HepG2 (cell line): ENCODE data around the gene ANKHD1. TPM values are rescaled to one million over a fixed set of nuclear protein-coding genes. Genes with fewer than 3 reads are reported as not detected.
A peak's percentile ranks its signal among the peaks of the same experiment; 100 is the strongest.

ENCODE experiments used
- ATAC-seq: fragments of 200-7000 bp; cut with Tn5 transposase; 3 replicates; pipeline ENCODE4 v1.9.1; 2020; ENCODE audit warnings: mild to moderate bottlenecking, moderate library complexity
- BruUV-seq: library from RNA; stranded (reverse); fragments of 400-500 nt; replicated peaks from 2 replicates; lab custom pipeline; 2021; lab: Mats Ljungman, UMichigan
- CTCF ChIA-PET: fragments of 300-600 bp; formaldehyde crosslinking; extraction: SDS; loops from one replicate; lab custom pipeline; 2021; ENCODE audit warnings: low total read pairs, inconsistent platforms, low intra/inter-chr PET ratio; lab: Yijun Ruan, JAX
- POLR2A ChIA-PET: fragments of 350-600 bp; sonication (Branson Sonifier 250); formaldehyde crosslinking; loops from one replicate; lab custom pipeline; 2020; ENCODE audit warnings: antibody characterized with exemption, inconsistent platforms; lab: Yijun Ruan, JAX
- DNase-seq: peaks from one replicate; pipeline ENCODE4 v3.0.0-alpha.2; 2015; ENCODE audit warnings: low spot score
- FAIRE-seq: peaks from 3 replicates; lab custom pipeline; 2011; peaks lifted over from hg19 to GRCh38; lab: Jason Lieb, UNC
- H2AFZ ChIP-seq: one replicate; pipeline ENCODE4 v1.6.1; 2011; ENCODE audit warnings: low read length, inconsistent platforms
- H3K27ac ChIP-seq: fragments of 300-600 bp; 3 replicates; pipeline ENCODE4 v1.8.0; 2011; ENCODE audit warnings: mixed run types, mild to moderate bottlenecking, mixed read lengths, low read length, inconsistent platforms; ENCODE audit not compliant: insufficient read depth; ENCODE audit errors: extremely low read length
- H3K27me3 ChIP-seq, 2 experiments: fragments of 200-600 bp in 1 of 2; 2 replicates in 1 of 2; 3 replicates in 1 of 2; pipeline versions ENCODE4 v1.6.0 to v1.8.0; 2011; ENCODE audit warnings: low read length in 2 of 2, mild to moderate bottlenecking in 2 of 2, moderate library complexity in 2 of 2, inconsistent platforms in 1 of 2; ENCODE audit not compliant: insufficient read depth in 2 of 2, control insufficient read depth in 1 of 2
- H3K36me3 ChIP-seq, 2 experiments: fragments of 200-600 bp in 1 of 2; replicated peaks in 1 of 2; 2 replicates in 1 of 2; 3 replicates in 1 of 2; pipeline versions ENCODE4 v1.5.1 to v1.8.0; 2011; ENCODE audit warnings: low read length in 2 of 2, inconsistent platforms in 1 of 2; ENCODE audit not compliant: insufficient read depth in 2 of 2, control insufficient read depth in 1 of 2
- H3K4me1 ChIP-seq: 2 replicates; pipeline ENCODE4 v1.5.1; 2012; ENCODE audit warnings: low read length, inconsistent platforms; ENCODE audit not compliant: insufficient read depth
- H3K4me2 ChIP-seq: 2 replicates; pipeline ENCODE4 v1.6.0; 2011; ENCODE audit warnings: low read depth, low read length, inconsistent platforms
- H3K4me3 ChIP-seq, 3 experiments: fragments of 200-600 bp in 1 of 3; sonication (generic), shearing (Covaris generic) in 1 of 3; replicated peaks in 1 of 3; 2 replicates each; pipeline ENCODE4 v1.5.1; 2011 to 2016; ENCODE audit warnings: low read length in 3 of 3, inconsistent platforms in 2 of 3, low read depth in 2 of 3, mild to moderate bottlenecking in 2 of 3, control low read depth in 1 of 3, mixed read lengths in 1 of 3; ENCODE audit not compliant: insufficient read depth in 1 of 3
- H3K79me2 ChIP-seq: one replicate; pipeline ENCODE4 v1.6.1; 2011; ENCODE audit warnings: low read length, inconsistent platforms; ENCODE audit not compliant: insufficient read depth
- H3K9ac ChIP-seq: 2 replicates; pipeline ENCODE4 v1.6.0; 2011; ENCODE audit warnings: mild to moderate bottlenecking, low read depth, low read length, inconsistent platforms; ENCODE audit not compliant: insufficient read depth
- H3K9me3 ChIP-seq: 2 replicates; pipeline ENCODE4 v1.5.1; 2012; ENCODE audit warnings: mild to moderate bottlenecking, low read length
- H4K20me1 ChIP-seq: 2 replicates; pipeline ENCODE4 v1.6.0; 2011; ENCODE audit warnings: inconsistent platforms, mild to moderate bottlenecking, low read length, moderate library complexity; ENCODE audit not compliant: insufficient read depth
- ZBTB33 ChIP-seq: sonication (generic); formaldehyde crosslinking; IDR thresholded peaks from 2 replicates; pipeline ENCODE4 v1.4.0; 2020; ENCODE audit warnings: missing genetic modification reagents
- WGBS: methylation state at CpG from one replicate; pipeline ENCODE4 v1.1.6; 2017; ENCODE audit warnings: low lambda C conversion rate; 5-methylcytosine and 5-hydroxymethylcytosine counted together
- in situ Hi-C: cut with HindIII; loops from 2 replicates; pipeline ENCODE4 v1.10.0; 2017; ENCODE audit warnings: low pct_unique_long_range_greater_than_20kb; ENCODE audit not compliant: extremely low pct_ligation_motif_present
- intact Hi-C: fragments of 100-400 bp; cut with micrococcal nuclease; formaldehyde crosslinking; loops from one replicate; pipeline ENCODE4 v1.10.0; 2022; ENCODE audit not compliant: unreplicated experiment
- polyA plus RNA-seq, 8 experiments: library from polyadenylated mRNA; depleted of rRNA in 3 of 8; stranded (reverse) in 7 of 8; unstranded in 1 of 8; fragments of >200 nt; fragmentation: Illumina TruSeq in 4 of 8; extraction: Trizol in 4 of 8; gene quantifications; 2 replicates each; pipeline versions ENCODE4 v1.2.1 to v1.2.3, GENCODE V29; 2011 to 2016; ENCODE audit warnings: low read depth in 4 of 8, missing spikeins in 1 of 8, mixed read lengths in 1 of 8; ENCODE audit not compliant: insufficient read depth in 1 of 8
- total RNA-seq, 5 experiments: library from RNA; depleted of rRNA; stranded (reverse); fragments of >200 nt; fragmentation: Illumina TruSeq; extraction: Trizol; gene quantifications; 2 replicates each; pipeline ENCODE4 v1.2.3, GENCODE V29; 2016; ENCODE audit warnings: low read depth in 1 of 5
- TF ChIP-seq, protein P1 (sequence below): sonication (generic); formaldehyde crosslinking; IDR thresholded peaks from 2 replicates; pipeline ENCODE4 v1.4.0; 2020; ENCODE audit warnings: mild to moderate bottlenecking, missing genetic modification reagents, borderline replicate concordance

The ANKHD1 gene
- total and polyA plus RNA-seq, 2 of the 13 experiments (the other 11 are each of a cell fraction or from before 2014, with no cell fraction given), result 69.9 to 82.0 TPM

DNA sequence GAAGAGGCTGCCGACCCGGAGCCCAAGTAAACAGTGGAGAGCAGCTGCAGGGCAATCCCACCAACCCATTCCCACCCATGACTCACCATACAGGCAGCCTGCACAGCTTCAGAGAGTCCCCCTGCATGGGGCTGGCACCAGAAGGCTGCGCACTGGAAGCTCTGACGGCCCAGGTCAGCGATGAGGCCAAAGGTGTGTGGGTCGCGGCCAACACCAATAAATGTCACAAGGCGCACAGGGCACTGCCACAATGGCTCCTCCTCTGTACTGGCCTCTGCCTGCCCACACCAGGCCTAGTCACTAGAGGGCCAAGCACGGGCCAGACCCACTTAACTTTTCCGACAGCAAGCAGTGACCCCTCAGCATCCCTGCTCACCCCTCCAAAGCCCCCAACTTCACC is 158.6 kb downstream of the ANKHD1 start:
- ATAC-seq (no peak), FAIRE-seq (no peak)
- CTCF ChIA-PET, result no interaction called here

More for the DNA sequence above, 158.6 kb downstream of the ANKHD1 start:
- no peaks in the 10 kb centered on the region for H4K20me1 ChIP-seq
- TF ChIP-seq, protein P1, sequence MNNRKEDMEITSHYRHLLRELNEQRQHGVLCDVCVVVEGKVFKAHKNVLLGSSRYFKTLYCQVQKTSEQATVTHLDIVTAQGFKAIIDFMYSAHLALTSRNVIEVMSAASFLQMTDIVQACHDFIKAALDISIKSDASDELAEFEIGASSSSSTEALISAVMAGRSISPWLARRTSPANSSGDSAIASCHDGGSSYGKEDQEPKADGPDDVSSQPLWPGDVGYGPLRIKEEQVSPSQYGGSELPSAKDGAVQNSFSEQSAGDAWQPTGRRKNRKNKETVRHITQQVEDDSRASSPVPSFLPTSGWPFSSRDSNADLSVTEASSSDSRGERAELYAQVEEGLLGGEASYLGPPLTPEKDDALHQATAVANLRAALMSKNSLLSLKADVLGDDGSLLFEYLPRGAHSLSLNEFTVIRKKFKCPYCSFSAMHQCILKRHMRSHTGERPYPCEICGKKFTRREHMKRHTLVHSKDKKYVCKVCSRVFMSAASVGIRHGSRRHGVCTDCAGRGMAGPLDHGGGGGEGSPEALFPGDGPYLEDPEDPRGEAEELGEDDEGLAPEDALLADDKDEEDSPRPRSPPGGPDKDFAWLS (CRISPR knock-in tag), result no peak
- TF ChIP-seq ZBTB33, result 0 out of 2 replicates have a peak, but pooled peaks have one; percentile 12
- no peak overlapping the region for H3K4me2 ChIP-seq
- H3K9me3 ChIP-seq, result no peaks in the 10 kb centered on the region
- in situ Hi-C loops, result loop anchor here (5.0 to 10.0 kb wide), 2 partner anchors 72 to 165 kb away; partner anchors contain the start of gene CD14
- H3K4me1 ChIP-seq, result peaks cover 37% of the 10 kb centered on the region
- 58% methylated on average over 6 of the region's 10 CpGs for WGBS
- POLR2A ChIA-PET, result no interaction called here
- no peak overlapping the region for H3K27ac ChIP-seq
- H3K9ac ChIP-seq, result no peak overlapping the region
- no peak overlapping the region for H3K4me3 ChIP-seq
- intact Hi-C loops, result no loop called here
- no peak overlapping the region for H2AFZ ChIP-seq
- H3K36me3 ChIP-seq, result no peaks in the 10 kb centered on the region
- DNase-seq, result no peak
- peaks cover 0 to 5% of the 10 kb centered on the region in 2 experiments; a peak in 1 of 5 replicates for H3K27me3 ChIP-seq
- H3K79me2 ChIP-seq, result peaks cover 17% of the 10 kb centered on the region
- no TSS peak for BruUV-seq
